HG02763 (cell line): ENCODE results near the gene GRIP1.

ENCODE experiments used
- ATAC-seq: cut with Tn5 transposase; IDR thresholded peaks from one replicate; pipeline ENCODE4 v1.9.1; 2021; ENCODE audit warnings: mild to moderate bottlenecking, moderate library complexity; ENCODE audit not compliant: unreplicated experiment

GRIP1 gene, protein sequence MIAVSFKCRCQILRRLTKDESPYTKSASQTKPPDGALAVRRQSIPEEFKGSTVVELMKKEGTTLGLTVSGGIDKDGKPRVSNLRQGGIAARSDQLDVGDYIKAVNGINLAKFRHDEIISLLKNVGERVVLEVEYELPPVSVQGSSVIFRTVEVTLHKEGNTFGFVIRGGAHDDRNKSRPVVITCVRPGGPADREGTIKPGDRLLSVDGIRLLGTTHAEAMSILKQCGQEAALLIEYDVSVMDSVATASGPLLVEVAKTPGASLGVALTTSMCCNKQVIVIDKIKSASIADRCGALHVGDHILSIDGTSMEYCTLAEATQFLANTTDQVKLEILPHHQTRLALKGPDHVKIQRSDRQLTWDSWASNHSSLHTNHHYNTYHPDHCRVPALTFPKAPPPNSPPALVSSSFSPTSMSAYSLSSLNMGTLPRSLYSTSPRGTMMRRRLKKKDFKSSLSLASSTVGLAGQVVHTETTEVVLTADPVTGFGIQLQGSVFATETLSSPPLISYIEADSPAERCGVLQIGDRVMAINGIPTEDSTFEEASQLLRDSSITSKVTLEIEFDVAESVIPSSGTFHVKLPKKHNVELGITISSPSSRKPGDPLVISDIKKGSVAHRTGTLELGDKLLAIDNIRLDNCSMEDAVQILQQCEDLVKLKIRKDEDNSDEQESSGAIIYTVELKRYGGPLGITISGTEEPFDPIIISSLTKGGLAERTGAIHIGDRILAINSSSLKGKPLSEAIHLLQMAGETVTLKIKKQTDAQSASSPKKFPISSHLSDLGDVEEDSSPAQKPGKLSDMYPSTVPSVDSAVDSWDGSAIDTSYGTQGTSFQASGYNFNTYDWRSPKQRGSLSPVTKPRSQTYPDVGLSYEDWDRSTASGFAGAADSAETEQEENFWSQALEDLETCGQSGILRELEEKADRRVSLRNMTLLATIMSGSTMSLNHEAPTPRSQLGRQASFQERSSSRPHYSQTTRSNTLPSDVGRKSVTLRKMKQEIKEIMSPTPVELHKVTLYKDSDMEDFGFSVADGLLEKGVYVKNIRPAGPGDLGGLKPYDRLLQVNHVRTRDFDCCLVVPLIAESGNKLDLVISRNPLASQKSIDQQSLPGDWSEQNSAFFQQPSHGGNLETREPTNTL

DNA sequence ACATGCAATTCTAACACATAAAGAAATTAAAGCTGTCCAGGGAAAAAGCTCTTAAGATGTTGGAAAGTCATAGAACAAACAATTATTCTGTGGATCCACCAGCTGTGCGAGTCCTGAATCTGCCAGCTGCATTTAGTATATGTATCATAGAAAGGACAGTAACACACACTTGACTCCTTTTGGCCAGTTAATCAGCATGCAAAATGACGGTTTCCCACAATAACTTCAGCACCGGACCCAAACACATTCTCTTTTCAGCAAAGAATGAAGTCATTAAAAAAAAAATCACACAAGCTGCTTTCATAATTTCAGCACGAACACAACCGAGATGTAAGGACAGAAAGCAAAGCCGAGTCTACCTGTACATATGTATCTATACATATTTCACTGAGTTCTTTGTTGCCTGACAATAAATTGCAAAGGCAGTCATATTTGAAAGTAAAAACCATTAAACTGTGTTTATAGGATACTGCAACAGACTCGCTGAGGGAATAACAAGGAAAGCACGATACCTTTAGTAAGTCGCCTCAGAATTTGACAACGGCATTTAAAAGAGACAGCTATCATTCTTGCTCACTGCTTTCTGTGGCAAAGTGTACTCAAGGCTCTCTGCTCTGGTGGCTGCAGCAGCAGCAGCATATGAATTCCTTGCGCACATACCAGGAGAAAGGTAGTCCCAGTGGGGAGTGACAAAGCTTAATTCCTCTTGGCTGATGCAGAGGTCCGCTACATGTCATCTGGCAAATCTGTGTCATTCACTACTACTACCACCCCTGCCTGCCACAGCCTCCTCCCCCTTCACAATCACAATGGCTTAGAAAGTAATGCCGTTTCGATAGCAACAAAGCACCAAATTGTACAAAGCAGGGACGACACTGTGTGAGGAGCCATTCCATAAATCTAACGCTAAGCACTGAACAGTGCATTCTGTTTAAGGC is at the start of gene GRIP1:
Gene GRIP1, minus strand, starts transcription at position 739 of the 938 bp plus-strand sequence. Its CDS starts 172 bp downstream, at position 567.
- ATAC-seq = no peak

DNA sequence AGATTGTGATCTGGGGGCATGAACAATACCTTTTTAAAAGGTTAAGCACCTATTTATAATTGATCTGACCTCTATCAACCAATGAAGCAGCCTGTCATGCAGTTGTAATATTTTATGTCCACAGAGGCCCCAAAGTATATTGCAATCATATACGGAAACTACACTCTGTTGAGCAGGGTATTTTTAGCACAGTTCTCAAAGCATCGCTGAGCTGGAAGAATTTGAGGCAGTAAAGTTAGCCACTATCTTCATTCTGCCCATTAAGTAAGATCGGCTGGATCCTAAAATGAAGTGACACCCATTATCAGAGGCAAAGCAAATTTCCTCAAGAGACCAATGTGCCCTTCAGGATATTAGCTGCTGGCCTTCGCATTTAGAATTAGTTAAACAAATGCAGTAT is 47.7 kb upstream of the GRIP1 start:
- no peak for ATAC-seq

DNA sequence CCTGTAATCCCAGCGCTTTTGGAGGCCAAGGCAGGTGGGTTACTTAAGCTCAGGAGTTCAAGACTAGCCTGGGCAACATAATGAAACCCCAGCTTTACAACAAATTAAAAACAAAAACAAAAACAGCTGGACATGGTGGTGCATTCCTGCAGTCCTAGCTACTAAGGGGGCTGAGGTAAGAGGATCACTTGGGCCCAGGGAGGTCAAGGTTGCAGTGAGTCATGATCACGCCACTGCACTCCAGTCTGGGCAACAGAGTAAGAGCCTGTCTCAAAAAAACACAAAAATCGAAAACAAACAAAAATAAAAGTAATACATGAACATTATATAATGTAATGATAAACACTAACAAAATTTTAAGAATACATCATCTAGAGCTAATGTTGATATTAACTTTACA is 46.2 kb upstream of the GRIP1 start:
- ATAC-seq = no peak

DNA sequence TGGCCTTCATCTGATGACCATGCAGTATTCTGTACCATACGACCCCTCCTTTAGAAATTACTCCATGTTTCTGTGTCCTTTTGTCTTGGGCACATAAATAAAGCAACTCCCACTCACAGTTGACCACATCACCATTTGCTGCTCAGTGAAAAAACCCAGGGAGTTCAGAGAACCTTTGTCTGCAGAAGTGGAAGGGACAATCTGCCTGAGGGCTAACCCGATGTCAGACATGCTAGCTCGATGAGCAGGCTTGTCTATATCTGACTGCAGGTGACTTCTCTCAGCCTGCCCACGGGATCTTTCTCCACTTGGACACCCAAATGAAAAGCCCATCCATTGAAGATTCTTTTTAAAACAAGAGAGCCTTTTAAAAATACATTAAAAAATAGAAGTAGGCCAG is 45.7 kb upstream of the GRIP1 start:
- ATAC-seq = no peak

DNA sequence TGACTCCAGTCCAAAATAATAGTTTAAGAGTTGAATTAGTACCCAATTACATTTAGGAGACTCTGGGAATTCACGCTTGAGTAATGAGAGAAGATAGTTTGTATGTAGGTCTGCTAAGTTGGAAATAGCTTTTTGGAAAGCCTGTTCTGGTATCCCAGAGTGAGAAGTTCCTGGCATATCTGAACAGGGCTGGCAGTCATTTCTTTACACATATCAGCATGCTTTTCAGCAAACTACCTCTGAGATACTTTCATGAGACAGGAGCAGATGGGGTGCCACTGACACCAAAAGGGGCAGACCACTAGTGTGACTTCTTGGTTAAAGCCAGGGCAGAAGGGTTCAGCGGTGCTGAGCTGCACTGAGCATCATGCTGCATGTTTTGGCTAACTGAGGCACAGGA is 45.1 kb upstream of the GRIP1 start:
- no peak for ATAC-seq

DNA sequence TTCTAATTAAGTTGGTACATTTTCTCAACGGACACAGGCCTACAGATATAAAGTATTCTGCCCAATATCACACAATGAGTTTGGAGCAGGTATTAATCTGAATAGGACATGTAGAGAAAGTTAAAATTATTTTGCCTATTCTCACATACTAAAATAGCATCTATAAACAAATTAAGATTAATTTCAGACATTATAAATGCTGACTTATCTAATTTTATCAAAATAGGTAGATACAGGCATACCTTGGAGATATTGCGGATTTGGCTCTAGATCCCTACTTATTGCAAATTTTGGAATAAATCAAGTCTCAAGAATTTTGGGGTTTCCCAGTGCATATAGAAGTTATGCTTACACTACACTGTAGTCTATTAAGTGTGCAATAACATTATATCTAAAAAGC is 41.0 kb upstream of the GRIP1 start:
- ATAC-seq = no peak

DNA sequence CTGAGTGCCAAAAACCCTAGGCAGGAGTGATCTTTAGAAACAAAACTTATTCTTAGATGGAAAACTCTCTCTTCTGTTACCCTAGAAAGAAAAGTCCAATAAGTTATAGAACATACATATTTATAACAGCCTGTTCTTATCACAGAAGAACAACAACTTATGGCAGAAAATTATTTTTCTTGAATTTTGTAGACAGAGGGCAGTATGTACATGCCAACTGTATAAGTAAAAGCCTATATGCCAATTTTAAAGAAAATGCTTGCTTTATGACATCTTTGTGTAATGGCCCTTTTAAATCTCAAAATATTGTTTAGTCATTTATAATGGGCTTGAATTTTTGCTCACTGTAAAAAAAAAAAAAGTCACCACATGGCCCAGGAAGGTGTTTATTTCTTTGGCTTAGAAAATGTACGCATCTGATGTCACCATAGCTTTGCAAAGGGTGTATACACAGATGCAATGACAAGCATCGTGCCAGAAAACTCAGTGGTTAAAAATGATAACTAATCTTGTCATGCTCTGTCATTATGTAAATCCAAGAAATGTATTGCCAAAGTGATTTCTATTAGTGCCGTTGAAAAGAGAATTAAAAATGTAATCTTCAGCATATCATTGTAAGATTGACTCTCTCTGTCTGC is 38.3 kb upstream of the GRIP1 start:
- no peak for ATAC-seq

DNA sequence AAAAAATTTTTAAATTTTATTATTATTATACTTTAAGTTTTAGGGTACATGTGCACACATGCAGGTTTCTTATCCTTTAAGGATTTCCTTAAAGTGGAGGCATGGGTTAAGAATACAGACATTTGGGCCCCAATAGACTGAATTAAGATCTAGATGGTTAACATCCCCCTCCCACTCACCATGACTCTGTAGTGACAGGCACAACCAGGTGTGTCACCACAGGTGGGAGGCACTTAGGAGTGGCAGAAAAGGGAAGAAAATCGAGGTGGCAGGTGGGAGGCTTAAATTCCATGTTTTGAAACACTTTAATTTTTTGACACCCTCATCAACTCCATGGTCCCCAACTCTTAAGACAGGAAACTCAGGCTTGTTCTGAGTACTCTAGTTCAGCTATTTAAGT is 37.6 kb upstream of the GRIP1 start:
- ATAC-seq = no peak

DNA sequence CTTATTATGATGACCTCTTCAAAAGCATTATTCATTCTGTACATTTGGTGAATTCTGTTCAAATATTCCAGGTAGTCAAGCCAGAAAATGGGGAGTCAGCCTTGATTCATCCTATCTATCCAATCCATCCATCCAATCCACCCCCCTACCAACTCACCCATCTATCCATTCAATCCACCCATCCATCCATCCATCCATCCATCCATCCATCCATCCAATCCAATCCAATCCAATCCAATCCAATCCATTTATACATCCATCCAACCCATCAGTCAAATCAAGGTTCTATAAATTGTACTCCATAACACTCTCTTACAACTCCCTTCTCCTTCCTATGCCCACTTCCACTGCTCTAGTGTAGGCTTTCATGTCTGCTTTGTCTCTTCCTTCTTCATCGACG is 35.8 kb upstream of the GRIP1 start:
- ATAC-seq = no peak

DNA sequence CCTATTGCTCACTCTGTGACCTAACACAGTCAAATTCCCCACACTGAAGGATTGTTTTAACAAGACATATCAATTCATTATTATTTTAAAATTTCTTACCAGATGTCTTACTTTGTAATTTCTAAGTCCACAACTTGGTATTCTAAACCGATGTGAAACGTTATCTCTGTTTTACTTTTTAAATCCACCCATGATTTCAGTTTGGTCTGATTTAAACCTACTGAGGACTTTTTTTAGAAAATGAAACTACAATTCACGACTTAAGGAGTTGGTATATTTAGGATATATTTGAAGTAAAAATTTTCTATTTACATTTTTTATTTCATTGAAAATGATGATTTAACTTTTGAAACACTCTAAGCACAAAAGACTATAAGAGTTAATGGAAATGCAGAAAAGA is 35.1 kb upstream of the GRIP1 start:
- no peak for ATAC-seq

DNA sequence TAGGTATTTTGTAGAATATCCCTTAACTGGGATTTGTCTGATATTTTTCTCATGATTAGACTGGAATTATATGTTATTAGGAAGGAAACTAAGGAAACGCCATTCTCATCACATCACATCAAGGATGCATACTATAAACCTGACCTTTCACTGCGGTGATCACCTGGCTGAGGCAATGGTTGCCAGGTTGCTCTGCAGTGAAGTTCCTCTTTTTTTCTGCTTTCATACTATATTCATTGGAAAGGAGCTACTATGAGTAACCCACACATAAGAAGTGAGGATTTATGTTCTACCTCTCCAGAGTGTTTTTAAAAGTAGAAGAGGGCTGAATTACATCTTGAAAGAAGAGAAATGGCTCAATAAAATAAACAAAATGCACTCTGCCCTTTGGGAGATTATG is 31.0 kb upstream of the GRIP1 start:
- ATAC-seq = no peak

DNA sequence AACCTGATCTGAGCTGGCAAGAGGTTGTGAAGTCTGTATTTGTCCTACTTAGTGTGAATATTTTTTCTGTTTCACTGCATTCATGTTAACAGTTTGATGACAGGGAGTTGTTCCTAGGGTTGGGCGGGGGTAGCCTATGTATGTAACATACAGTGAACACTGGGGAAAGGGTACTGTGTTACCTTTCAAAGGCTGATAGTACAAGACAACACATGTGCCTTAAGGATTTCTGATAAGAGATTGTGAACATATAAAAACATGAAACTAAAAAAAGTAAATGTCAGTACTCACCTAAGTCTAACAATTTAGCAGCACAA is 30.5 kb upstream of the GRIP1 start:
- no peak for ATAC-seq

DNA sequence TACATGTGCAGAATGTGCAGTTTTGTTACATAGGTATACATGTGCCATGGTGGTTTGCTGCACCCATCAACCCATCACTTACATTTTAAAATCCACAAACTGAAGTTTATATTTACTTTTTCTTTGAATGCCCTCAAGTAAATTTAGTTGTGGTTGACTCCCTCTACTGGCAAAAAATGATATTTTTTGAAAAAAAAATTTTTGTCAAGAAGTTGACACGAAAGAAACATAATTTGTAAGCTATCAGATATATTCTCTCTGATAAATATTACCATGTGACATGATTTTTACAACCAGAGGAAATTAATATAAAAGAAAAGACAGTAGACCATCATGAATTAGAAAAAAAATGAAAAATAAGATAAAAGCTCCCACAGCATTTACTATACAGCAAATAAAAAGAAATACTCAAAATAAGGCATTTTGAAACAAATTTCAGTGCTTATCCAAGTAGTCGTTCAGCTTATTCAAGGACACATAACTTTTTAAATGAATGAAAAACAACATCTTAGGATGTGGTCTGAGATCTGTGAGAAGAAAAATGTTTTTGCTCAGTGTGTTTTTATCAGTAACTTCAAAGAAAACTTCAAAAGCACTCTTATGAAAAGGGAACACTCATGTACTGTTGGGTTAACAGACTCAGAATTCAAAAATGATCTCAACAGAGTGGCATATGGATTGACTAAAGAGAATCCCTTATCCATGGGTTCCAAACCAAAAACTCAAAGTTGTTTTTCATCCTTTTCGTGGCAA is 30.0 kb upstream of the GRIP1 start:
- no peak for ATAC-seq

DNA sequence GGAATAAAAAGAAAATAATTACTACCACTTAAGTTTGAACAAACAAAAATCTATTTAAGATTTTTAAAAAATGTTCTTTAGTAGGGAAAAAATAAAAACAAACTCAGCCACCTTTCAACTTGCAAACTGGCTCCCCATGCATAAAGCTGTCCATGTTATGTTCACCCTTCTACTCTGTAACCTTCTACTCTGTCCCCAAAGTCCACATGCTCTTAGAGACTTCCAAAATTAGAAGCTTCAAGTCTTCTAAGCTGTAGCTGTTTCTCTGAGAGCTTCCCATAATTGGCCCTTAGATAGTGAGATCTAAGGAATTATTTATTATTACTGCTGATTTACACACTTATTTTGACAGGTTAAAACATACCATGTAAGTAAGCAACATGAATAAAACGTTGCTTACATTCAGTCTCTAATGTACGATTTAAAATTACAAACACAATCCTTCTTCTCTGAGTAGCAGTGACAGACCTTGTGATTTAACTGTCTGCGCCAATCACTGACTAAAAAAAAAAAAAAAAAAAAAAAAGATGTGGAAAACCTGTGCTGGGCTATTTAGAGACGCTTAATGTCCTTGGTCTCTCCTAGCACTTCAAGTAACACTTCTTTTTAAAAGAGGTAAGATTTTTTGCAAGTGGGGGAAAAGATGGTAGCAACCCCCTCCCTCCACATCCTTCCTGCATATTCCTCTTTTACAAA is 28.3 kb upstream of the GRIP1 start:
- no peak for ATAC-seq

DNA sequence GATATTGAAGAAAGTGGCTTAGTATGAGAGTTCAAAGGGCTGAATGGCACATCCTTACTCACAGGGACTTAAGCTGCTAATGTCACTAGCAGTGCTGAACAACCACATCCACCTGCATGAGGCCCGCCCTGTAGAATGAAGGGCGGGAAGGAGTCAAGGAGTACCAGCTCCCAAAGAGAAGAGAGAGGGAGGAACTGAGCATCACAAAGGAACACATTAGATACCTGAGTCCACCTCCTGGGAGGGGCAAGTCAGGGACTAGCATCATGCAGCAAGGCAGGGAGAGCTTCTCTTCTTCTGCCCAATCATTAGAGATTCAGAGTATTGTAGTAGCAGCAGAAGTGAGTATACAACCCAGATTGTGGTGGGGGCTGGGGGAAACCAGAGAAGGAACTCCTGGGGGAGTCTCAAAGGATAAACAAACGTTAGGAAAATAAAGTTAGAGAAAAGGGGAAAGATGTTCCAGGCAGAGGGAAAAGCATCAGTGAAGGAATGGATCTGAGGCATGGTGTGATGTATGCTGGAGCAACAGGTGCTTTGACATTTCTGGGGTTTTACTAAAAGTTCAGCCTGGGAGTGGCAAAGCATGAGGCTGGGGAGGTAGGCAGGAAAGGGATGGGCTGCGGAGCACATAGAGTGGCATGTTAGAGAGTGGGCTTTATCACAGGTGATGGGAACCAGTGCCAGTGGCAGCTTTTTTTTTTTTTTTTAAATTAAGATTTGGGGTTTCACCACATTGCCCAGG is 21.0 kb upstream of the GRIP1 start:
- ATAC-seq = no peak

DNA sequence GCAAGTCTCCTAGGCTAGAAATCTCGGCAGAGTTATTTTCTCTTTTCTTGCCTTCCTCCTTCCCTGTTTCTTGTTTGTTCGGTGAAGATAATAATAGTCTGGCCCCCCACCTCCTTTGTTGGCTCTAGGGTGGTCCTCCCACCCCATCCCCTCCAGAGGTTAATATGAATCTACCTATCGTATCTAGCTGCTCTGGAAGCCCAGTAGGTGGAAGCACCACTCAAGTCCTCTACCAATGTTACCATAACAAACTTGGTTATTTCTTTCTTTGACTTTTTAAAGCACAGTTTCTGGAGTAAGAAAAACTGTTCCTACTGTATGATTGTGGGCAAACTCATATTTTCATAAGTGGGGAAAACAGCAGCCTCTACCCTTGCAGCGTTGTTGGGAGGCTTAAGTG is 19.7 kb upstream of the GRIP1 start:
- no peak for ATAC-seq

DNA sequence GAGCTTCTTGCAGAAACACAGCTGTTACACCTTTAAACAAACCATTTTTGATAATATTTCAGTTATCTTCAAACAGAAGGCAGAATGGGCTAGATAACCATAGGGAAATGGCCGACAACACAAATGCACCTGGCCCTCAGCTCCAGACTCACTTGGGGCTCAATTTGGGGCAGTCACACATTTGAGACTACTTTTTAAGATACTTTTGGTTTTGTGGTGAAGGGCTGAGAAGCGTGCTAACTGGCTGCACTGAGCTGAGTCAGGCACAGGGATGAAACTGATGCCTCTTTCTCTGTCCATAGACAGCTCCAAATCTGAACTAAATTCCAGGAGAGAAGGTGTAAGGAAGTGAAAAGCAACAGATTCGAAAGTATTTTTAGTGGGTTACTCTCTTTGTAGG is 18.5 kb upstream of the GRIP1 start:
- ATAC-seq = no peak
